GM04503 (cell line): Measurements from ENCODE around the gene MRPL17.
A peak's percentile ranks its signal among the peaks of the same experiment; 100 is the strongest.

Experiments
- DNase-seq: peaks from one replicate; pipeline ENCODE4 v3.0.0-alpha.2; 2012; ENCODE audit warnings: low read depth

MRPL17 gene

DNA sequence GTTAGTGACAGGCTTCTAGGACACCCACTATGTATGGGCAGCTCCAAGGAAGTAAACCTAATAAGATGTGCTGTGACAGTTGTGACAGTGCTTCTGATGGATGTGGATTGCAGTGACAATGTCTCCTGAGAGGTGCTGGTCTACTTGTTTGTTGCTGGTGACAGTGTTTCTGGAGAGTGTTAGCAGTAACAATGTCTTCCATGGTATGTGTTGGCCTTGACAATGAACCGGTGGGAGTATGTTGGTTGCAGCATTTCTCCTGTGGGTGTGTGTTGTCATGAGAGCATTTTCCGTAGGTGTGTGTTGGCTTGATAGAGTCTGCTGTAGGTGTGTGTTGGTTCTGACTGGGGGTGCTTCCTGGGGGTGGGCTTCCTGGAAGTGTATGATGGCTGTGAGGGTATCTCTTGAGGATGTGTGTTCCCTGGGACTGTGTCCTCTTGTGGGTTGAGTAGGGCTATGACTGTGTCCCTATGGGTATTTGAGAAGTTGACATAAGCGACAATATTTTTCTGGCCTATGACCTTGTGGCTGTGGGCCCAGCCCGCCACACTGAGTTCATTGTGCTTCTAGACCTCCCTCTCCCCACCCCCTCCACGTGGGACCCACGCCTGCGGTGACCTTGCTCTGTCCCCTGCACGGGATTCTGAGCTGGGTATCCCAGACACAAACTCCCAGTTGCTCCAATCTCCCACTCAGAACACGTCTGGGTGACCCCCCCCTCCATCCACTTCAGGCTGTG lies 28.7 kb downstream of the MRPL17 start:
- no peak for DNase-seq

DNA sequence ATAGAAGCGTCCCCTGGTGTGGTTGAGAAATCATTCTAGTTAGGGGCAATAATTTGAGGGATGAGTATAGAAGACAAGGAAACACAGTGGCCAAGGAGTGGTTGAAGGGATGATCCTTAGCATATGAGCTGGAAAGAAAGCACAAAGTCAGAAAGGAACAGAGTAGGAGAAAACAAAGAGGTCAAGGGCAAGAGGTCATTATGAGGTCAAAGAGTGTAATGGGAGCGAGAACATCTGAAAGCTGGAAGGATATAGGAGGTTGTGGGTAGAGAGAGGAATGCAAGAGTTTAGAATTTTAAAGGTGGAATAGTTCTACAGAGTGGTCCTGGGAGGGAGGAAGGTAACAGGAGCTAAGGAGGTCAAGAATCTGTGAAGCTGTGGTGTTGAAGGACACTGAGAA lies 29.5 kb downstream of the MRPL17 start:
- DNase-seq: no peak

DNA sequence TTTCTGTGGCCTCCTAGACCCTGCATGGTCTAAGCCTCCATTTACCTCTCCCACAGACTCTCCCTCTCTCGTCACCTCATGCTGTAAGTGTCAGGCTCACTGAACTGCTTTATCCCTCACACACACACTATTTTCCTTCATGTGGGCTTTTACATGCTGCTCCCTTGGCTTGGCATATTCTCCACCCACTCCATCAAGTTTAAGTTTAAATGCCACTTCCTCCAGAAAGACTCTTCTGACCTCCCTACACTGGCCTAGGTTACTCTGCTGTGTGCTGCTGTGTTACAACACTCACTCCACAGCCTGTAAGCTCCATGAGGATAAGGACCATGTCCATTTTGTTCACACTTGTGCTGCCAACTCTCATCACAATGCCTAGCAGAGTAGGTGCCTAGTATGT lies 30.0 kb downstream of the MRPL17 start:
- DNase-seq: no peak

DNA sequence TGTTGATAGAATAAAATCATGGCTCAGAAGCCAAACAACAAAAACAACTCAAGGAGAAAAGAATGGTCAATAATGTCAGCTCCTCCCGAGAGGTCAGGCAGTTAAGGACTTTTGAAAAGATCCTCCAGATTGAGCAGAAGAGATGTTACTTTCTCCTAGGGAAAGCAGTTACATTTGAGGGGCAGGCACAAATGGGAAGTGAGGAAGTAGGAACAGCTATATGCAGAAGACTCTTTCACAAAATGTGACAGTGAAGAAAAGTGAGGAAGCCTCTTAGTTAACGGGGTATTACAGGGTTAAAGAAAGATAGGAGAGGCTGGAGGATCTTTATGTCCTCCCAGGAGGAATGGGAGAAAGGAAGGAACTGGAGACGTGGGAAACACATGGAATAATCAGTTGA lies 31.0 kb downstream of the MRPL17 start:
- DNase-seq: no peak

DNA sequence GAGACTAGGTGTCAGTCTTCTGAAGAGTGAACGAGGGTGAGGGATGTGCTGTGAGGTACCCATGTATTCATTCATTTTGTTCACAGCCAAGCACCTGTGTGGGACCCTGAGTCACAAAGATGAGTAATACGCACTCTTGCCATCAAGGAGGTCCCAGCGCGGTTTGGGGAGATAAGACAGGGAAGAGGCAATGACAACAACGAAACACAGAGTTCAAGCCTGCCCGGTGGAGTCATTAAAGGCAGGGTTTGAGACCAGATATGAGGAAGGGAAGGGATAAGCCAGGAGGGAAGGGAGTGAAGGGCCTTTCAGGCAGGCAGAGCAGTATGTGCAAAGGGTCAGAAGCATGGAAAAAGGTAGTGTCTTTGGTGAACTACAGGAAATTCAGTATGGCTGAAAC lies 32.2 kb downstream of the MRPL17 start:
- no peak for DNase-seq

DNA sequence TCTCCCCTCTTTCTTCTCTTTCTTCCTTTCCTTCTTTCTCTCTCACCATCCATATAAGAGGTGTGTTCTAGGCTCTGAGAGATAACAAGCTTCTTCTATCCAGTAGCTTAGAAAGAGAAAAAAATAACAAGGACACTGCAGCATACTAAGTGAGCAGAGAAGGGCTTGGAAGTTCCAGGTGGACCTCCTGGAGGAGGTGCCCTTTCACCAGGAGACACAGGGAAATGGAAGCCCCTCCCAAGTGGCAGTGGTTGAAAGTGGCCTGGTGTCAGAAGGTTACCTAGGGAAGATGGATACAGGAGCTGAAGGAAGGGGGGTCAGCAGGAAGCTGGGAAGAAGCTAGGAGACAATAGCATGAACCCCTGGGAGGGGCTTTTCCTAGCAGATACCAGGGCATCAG lies 33.0 kb downstream of the MRPL17 start:
- DNase-seq: no peak

DNA sequence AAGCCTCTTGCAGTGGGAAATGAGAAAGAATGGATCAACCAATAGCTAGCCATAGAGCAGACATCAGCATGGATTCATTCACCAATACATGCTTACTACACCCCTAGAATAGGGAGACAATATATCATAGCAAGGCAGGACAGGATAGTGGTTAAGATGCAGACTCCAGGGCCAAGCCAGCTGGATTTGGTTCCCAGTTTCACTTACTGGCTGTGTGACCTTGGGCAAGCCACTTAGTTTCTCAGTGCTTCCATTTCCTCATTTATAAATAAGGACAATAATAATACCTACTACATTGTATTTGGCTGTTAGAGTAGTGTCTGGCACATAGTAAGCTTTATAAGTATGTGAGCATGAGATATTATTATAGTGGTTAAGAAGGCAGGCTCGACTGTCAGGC lies 34.6 kb downstream of the MRPL17 start:
- no peak for DNase-seq

DNA sequence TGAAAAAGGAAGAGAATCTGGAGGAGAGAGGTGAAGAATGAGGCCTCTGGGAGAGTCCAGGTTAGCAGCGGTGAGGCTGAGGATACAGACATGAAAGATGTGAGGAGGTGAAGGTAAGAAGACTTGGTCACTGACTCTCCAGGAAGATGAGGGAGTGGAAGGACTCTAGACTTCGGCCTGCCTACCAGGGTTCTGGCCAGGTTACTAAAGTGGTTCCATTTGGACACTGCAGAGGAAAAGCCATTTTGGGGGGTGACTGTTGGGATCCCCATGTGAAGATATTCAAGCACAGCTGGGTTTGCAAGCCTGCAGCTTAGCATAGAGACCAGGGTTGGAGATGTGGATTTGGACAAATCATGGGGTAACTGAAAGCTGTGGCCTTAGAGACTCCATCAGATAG lies 35.3 kb downstream of the MRPL17 start:
- no peak for DNase-seq

DNA sequence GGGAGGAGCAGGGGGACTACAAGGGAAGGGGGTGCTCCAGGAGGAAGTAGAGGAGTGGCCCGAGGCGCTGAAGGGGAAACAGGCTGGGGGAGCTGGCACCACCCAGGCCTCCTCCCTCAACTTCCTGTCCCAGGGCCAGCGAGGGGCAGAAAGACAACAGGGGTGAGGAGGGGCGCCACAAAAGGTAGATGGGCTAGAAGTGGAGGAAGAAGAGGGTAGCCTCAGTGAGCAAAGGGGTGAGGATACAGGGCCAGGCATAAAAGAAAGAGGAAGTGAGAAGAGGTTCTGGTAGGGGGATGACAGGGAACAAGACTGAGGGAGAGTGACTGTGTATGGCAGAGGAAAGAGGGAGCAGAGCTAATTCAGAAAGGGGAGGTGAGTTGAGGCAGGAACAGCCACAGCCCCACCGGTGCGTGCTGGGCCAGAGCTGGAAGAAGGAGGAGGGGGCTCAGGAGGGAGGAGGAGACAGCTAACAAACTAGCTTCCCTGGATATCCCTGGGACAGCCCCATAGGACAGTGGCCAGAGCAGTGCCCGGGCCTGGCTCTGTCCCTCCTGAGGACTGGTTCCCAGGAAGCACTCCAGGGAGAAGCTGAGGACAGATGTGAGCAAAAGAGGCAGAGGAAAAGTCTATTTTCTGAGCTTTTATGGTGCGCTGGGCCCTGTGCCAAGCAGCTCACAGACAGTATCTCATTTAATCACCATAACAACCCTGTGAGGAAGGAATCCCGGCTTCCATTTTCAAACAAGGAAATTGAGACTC lies 36.0 kb downstream of the MRPL17 start:
- peak; percentile 54 for DNase-seq

DNA sequence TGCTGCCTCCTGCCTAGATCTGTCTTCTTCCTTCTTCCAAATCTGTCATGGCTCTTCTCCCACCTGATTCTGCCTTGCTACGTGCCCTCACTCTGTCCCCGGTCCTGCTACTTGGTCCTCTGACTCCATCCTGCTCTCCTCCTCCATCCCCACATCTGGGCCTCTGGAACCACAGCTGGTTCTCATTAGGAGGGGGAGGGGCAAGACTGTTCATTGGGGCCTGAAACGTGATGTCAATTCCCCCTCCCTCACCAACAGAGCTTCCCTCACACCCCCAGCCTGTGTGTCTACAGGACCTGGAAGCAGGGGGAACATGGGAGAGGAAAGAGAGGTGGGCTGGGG lies 36.6 kb downstream of the MRPL17 start:
- peak; percentile 27 for DNase-seq

DNA sequence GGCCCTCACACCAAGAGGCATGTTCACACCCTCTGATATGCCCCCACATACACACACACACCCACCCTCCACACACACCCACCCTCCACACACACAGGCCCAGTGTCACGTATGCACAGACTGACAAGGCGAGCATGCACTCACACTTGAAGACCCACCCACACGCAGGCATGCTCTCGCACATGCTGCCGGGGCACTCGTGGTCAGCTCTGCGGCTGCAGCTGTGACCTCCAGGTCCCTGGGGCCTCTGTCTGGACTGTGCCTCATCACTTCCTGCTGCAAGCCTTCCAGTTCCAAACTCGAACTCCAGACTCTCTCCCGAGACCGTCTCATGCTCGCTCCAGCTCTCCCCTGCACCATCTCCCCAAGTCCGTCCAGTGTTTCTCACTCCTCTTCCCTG lies 37.1 kb downstream of the MRPL17 start:
- peak; percentile 49 for DNase-seq

DNA sequence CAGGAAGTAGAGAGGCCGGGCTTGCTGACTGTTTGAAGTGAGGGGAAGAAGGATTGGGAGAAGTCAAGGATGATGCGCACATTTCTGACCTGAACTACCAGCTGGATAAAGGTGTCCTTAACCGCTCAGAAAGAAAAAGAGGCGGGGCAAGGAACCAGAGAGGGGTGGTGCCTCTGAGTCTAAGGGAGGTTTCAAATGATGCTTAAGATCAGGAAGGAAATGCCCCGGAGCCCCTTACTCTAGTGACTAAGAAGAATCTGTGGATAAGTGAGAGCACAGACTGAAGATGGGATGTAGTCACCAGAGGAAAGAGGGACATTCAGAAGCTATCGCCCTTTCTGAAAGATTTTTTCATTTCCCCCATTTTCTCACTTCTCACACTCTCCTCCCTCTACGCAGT lies 40.2 kb downstream of the MRPL17 start:
- no peak for DNase-seq

DNA sequence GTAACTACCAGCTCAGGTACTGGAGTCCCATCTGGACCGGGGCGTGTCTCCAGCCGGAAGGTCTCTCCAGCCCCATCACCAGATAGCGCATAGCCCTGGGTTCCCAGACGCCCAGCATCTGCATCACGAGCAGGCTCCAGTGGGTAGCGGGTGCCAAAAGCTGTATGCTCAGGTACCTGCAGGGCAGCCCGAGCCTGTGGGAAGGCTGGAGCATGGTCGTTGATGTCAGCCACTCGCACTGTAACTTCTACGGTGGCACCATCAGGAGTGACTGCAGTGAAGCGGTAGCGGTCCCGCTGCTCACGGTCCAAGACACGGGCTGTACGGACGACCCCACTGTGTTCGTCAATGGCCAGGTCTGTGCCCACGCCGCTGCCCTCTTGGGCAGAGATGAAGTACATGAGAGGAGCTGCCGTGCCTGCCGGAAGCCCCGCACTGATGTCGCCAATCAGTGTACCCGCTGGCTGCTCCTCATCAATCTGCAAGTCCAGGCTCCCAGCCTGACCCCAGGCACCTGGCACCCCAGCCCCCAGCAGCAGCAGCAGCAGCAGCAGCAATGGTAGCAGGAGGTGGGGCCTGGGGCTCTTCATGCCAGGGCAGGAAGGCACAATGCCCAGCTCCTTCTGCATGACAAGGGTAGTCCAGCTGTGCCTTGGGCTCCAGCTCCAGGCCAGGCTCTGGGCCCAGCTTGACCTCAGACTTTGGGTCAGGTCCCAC lies 42.0 kb downstream of the MRPL17 start:
- no peak for DNase-seq

DNA sequence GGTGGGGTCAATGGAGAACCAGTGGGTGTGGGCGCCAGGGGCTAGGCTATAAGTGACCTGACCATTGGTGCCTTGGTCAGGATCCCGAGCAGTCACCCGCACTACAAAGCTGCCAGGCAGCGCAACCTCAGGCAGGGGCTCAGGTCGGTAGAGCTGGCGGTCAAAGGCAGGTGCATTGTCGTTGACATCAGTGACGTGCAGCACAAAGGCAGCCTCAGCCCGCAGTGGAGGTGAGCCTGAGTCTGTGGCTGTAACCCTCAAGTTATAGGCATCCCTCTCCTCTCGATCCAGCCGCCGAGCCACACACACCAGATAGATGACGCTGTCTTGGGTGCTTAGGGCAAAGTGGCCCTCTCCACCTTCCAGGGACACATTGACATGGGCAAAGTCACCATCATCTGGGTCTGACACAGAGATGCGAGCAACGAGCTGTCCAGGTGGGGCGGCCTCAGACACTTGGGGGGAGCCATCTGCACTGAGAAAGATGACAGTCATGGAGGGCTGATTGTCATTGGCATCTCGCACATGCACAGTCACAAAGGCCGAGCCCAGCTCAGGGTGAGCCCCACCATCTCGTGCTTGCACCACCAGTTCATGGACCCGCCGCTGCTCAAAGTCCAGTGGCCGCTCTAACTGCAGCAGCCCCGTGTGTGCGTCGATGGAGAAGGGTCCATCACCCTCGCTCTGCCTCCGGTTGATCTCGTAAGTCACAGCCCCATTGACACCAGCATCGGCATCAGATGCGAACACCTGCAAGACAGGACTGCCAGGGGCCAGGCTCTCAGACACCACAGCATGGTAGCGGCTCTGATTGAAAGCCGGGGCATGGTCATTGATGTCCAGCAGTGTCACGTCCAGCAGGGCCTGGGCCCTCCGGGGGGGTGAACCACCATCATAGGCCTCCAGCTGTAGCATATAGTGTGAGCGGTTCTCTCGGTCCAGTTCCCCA lies 42.8 kb downstream of the MRPL17 start:
- no peak for DNase-seq

DNA sequence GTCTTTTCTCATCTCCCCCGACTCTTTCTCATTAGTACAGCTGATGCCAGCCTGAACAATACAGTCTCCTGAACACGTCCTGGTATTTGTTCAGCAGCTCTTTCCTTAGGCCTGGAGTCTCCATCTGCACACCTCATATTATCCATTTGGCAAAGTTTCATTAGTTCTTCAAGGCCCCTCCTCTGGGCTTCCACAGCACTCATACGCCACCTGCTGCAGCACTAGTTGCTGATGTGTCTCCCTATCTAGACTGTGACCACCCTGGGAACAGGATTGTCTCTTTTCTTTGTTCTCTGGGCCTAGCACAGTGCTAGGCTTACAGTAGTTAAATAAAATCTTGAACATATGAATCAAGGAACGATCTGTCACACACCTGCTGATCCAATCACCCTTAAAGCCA lies 44.7 kb downstream of the MRPL17 start:
- DNase-seq: no peak

DNA sequence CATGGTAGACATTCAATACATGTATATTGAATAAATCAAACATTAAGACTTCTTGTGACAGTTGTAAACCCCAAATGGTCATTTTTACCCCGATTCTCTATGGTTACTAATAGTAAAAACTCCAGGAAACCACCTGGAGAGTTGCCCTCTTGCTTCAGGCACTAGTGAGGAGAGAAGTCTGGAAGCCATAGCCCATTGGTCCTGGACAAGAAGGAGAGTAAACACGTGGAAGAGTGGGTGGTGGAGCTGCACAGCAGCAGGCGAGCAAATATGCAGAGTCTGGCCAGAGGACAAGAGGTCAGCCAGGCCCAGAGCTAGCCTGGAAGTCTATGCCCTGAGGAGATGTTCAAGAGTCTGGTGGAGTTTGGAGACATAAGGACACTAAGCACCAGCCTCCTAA lies 45.3 kb downstream of the MRPL17 start:
- DNase-seq: peak; percentile 91

DNA sequence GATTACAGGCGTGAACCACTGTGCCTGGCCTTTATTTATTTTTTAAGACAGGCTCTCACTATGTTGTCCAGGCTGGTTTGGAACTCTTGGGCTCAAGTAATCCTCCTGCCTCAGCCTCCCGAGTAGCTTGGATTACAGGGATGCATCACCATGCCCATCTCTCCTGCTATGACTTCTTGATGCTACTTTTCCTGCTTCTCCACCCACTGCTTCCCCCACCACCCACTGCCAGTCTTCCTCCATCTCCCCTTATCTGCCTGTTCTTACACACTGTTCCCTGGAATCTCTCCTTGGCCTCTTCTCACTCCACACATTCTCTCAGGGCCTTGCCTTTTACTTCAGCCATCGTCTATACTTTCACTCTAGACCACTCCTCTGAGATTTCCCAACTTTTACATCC lies 46.7 kb downstream of the MRPL17 start:
- DNase-seq: no peak

DNA sequence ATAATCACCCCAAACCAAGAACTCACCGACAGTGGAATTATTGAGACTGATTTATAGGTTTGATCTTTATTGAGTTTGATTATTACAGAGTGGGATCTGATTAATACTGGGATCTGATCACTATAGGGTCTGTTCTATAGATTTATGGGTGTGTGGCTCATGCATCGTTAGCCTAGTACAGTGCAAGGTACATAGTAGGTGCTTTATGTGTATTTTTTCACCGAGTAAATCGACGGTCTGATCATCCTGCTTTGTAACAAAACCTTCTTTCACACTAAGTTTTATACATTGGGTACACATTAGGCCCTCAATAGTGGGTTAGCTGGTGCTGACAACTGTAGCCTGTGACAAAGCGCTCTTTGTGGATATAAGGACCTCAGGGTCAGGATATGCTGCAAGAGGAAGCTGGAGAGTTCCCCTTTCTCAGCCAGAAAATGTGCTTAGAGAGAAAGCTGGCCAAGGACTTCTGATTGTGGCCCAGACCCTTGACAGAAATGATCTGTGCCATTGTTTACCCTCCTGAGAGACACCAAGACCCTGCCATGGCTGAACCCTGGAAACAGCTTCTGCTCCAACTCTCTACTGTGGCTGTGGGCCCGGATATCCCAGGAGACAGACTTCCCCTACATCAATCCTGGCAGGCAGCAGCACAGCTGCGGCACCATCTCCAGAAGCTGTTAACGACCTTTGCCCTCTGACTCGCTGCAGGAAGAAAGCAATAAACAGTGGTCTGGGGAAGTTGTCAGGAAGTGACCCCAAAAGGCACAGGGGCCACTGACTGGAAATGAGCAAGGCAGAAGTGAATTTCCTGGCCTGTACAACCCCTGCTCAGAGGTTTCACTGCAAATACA lies 47.8 kb downstream of the MRPL17 start:
- no peak for DNase-seq

DNA sequence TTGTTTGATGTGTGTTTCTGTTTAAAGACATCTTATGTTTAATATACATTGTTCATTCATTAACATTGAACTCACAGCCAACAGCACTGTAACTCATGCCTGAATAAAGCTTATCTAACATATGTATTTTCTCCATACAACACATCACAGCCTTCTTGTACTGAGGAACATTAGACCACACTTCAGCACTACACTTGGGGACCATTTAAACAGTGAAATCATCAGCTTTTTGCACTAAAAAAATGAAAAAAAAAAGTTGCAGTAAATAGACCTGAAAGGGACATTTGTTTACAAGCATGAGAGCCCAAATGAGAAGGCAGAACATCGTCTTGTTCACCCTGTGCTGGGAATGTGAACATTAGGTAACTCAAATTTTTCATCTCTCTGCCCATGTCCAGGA lies 48.6 kb downstream of the MRPL17 start:
- DNase-seq: no peak

DNA sequence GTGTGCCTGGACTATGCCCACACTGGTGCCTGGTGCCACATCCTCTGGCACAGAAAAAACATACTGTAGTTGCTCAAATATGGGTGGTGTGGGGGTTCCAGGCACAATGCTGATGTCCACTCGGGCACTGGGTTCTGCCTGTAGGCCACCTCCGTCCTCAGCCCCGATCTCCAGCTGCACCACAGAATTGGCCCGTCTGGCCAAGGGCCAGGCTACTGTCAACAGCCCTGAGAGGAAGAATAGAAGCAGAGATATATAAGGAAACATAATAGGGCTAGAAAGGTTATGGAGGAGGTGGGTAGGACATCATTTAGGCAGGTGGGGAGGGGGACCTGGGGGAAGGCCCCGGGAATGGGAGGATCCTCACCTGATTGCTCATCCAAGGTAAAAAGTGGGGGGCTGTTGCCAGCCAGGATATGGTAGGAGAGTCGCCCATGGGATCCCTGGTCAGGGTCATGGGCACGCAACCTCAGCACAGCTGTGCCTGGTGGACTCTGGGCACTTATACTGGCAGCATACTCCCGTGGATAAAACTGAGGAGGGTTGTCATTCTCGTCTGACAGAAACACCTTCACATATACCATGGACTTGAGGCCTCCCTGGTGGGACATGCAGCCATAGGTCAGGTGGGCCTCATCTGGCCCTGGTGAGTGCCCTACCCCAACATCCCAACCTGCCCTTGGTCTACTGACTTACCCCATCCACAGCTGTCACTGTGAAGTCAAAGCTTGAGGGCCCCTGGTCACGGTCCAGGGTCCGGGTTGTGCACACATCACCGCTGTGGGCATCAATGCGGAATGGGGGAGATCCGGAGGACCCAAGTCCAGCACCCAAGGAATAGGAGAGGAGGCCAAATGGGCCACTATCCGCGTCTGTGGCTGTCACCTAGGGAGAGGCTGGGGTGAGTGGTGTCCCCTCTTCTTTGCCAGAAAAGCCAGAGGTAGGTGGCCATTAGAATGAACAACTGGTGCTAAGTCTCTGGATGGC lies 49.4 kb downstream of the MRPL17 start:
- no peak for DNase-seq
